GM12892 (cell line): ENCODE results near the gene SLC35B4.
"Not testable (repeated sequence)": the region's sequence is repeated elsewhere in the genome, so short reads cannot be mapped to it uniquely, and the experiment has no call there.

Experiments used
- DNase-seq: peaks from one replicate; pipeline ENCODE4 v3.0.0; 2011; ENCODE audit not compliant: insufficient read length
- FAIRE-seq: peaks from 2 replicates; lab custom pipeline; 2011; peaks lifted over from hg19 to GRCh38; lab: Jason Lieb, UNC
- POLR2A ChIP-seq: IDR thresholded peaks from 2 replicates; pipeline ENCODE4 v1.6.1; 2011; ENCODE audit warnings: low read depth, low read length, control low read depth
- POLR2AphosphoS5 ChIP-seq: IDR thresholded peaks from 2 replicates; pipeline ENCODE4 v1.6.1; 2011; ENCODE audit warnings: low read depth, low read length, control low read depth
- TAF1 ChIP-seq: IDR thresholded peaks from 2 replicates; pipeline ENCODE4 v1.6.1; 2011; ENCODE audit warnings: low read depth, mild to moderate bottlenecking, control low read depth, low read length, borderline replicate concordance

The SLC35B4 gene

GRCh38 chr7:134302120-134302519, 14.6 kb downstream of the SLC35B4 start:
- FAIRE-seq (no peak), DNase-seq (no peak)
- TF ChIP-seq POLR2AphosphoS5 (no peak), TAF1 (no peak), POLR2A (no peak)

- DNase-seq (no peak), FAIRE-seq (no peak)
- TF ChIP-seq POLR2A (no peak), POLR2AphosphoS5 (no peak), TAF1 (no peak)
These were observed 15.1 kb downstream of the SLC35B4 start for GRCh38 chr7:134301592-134301991.

GRCh38 chr7:134300988-134301387, 15.7 kb downstream of the SLC35B4 start:
- DNase-seq: no peak
- FAIRE-seq: no peak
- TF ChIP-seq TAF1 (no peak), POLR2AphosphoS5 (no peak), POLR2A (no peak)

GRCh38 chr7:134298902-134299683, 17.6 kb downstream of the SLC35B4 start:
- FAIRE-seq (no peak), DNase-seq (no peak)
- TF ChIP-seq TAF1 (no peak), POLR2A (no peak), POLR2AphosphoS5 (no peak)

GRCh38 chr7:134297489-134297888, 19.2 kb downstream of the SLC35B4 start:
- no peak for FAIRE-seq
- TF ChIP-seq POLR2AphosphoS5 (no peak), POLR2A (no peak), TAF1 (no peak)
- DNase-seq: no peak

- FAIRE-seq, DNase-seq: not testable (repeated sequence)
These were observed 20.7 kb downstream of the SLC35B4 start for GRCh38 chr7:134295982-134296381.

- DNase-seq (peak; percentile 25), FAIRE-seq (peak; percentile 94)
- TF ChIP-seq POLR2A (no peak), TAF1 (no peak), POLR2AphosphoS5 (no peak)
These were observed 23.6 kb downstream of the SLC35B4 start for GRCh38 chr7:134293002-134293740.

- no peak for TF ChIP-seq POLR2A
- DNase-seq (no peak), FAIRE-seq (no peak)
These were observed 26.4 kb downstream of the SLC35B4 start for GRCh38 chr7:134290286-134290685.

- no peak for TF ChIP-seq POLR2A
- TF ChIP-seq POLR2AphosphoS5: no peak
- TF ChIP-seq TAF1: no peak
- FAIRE-seq: no peak
- DNase-seq: no peak
These were observed 26.9 kb downstream of the SLC35B4 start for GRCh38 chr7:134289841-134290240.

GRCh38 chr7:134289423-134289822, 27.3 kb downstream of the SLC35B4 start:
- no peak for FAIRE-seq
- DNase-seq: no peak
- TF ChIP-seq TAF1 (no peak), POLR2AphosphoS5 (no peak), POLR2A (no peak)

- DNase-seq (no peak), FAIRE-seq (no peak)
- no peak for TF ChIP-seq POLR2A
These were observed 28.6 kb downstream of the SLC35B4 start for GRCh38 chr7:134287916-134288659.
